GM20000 (cell line): Measurements from ENCODE around the gene WDR5.

Source experiments
- DNase-seq: peaks from one replicate; pipeline ENCODE4 v3.0.0; 2012; ENCODE audit warnings: low spot score
- CTCF ChIP-seq: IDR thresholded peaks from 2 replicates; pipeline ENCODE4 v1.5.1; 2012; ENCODE audit warnings: mild to moderate bottlenecking, control low read depth; ENCODE audit errors: extremely low read depth, missing control alignments

WDR5 gene

DNA sequence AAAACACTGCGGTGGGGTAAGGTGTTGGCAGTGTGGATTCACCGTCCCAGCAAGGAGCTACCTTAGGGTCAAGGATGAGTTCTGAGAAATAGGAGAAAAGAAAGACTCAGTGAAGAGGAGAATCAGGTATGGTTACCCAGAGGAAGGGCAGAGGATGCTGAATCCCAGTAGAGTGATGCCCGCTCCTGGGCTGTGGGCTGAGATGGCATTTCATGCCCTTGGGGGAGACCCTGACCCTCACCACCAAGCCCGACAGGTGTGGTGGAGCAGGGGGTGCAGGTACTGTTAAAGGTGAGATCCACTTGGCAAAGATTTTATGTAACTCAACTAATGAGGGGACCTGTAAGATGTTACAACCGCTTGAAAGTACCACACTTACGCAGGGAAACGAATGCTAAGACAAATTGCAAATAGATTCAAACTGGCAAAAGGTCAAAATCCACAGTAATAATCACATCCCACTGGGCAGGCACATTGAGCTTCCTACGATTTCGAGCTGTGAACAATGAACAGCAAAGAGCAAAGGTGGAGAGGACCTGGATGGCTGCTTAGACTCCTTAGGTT, 26.4 kb downstream of the WDR5 start:
- no peak for TF ChIP-seq CTCF
- no peak for DNase-seq

DNA sequence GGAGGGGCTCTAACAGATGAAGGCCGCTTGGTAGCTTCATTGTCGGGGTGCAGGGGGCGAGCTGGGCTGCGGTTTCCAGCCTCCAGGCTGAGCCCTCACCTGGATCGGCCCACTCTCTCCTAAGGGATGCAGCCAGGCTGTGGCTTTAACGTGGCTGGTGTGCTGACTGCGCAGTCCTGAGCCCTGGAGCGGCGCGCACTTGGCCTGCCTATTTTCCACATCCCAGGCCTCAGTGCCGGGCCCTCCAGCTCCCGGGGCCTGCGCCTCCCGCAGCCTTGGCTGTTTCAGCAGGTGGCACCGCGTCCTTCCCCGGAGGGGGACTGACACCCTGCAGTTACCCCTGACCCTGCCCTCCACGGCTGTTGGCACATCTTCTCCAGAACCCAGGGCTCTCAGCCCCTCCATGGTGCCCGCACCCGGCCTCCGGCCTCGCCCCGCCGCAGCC, 27.1 kb downstream of the WDR5 start:
- DNase-seq = no peak
- TF ChIP-seq CTCF = no peak

DNA sequence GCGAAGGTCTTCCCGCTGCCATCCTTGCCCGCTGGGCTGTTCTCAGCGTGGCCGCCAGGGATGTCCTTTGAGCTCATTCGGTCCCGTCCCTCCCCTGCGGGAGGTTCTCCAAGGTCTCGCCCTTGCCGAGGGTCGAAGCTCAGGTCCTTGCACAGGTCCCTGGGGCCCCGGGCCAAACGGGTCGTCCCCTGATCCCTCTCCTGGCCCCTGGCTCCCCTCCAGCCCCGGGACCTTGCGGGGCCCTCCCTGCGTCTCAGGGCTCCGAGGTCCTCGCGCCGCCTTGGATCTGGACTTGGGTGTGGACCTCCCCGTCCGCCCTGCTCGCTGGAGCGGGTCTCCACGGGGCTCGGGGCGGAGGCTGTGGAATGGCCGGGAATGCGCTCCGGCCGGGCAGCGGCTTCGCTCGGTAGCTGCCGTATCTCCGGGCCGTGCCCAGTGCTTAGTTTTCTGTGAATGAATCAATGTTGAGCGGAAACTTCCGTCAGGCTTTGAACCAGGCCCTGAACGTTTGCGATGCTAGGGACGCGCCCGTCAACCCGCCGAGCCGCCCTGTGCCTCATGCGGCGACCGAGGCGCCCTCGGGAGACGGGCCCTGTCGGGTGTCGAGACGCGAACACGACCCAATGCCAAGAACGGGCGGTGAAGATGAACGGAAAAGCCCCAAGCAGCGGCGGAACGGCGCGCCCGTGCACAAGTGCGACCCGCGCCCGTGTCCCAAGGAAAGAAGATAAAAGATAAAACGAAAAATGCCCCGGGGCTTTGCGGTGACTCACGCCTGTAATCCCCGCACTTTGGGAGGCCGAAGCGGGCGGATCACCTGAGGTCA, 27.7 kb downstream of the WDR5 start:
- peak; percentile 70 for DNase-seq
- no peak for TF ChIP-seq CTCF

DNA sequence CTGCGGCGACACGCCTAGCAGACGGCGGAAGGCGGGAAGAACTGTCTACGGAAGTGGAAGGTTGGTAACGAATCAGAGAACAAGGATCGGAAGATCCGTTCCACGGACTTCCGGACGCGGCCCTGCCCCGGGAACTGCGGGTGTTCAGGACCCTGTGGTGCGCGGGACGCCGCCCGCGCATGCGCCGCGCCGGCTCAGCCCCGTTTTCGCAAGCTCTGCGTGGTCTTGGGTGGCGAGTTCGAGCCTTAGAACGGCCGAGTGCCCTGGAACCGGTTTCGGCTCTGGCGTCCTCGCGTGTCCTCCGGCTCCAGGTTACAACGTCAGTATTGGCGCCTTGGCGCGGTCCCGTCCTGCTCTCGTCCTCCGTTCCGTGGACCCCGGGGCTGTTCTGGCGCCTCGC, 29.0 kb downstream of the WDR5 start:
- no peak for TF ChIP-seq CTCF
- no peak for DNase-seq

DNA sequence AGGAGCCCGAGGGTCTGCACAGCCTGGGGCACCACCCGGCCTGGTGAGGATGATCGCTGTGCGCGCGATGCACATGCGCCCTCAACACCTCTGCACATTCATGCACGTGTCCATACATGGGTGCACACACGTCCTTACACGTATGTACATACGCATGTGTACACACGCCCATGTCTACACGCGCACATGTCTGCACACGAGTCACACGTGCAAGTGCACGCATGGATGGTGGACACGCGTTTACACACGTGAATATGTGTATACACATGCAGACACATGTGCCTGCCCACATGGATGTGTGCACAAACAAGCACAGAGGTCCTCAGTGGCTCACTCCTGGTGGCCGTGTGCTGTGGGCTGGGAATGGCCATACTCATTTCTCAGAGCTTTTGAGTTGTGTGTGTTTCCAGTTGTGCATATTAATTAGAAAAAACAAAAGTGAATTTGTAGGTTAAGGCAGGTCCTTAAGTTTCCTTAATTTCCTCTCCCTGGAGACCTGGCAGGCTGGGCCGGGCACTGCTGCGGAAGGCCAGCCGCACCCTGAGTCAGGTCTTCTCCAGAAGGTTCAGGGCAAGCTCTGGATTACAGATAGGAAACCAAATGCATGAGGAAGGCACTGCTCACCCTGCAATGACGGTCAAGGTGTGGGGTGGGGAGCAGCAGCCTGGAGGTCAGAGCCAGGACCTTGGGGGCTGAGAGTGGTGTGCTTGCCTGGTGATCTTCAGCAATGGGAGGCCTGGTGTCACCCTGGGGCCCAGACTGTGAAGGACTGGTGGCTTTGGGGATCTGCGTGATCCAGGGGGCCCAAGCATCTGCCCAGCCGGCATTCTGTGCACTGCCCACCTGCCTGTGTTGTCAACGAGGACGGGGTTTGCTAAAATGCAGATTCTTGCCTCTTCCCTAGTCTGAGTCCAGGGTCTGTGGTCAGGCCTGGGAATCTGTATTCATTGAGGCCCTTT, 29.8 kb downstream of the WDR5 start:
- TF ChIP-seq CTCF = no peak
- no peak for DNase-seq

GRCh38 chr9:134166374-134166773, 30.5 kb downstream of the WDR5 start:
- TF ChIP-seq CTCF = no peak
- DNase-seq = no peak
